Left forelimb (tissue), 1 donor: ENCODE results near the gene TBC1D22A.

Source experiments
- DNase-seq: peaks from one replicate; pipeline ENCODE4 v3.0.0-alpha.2; 2018; ENCODE audit warnings: low spot score

Gene TBC1D22A

DNA sequence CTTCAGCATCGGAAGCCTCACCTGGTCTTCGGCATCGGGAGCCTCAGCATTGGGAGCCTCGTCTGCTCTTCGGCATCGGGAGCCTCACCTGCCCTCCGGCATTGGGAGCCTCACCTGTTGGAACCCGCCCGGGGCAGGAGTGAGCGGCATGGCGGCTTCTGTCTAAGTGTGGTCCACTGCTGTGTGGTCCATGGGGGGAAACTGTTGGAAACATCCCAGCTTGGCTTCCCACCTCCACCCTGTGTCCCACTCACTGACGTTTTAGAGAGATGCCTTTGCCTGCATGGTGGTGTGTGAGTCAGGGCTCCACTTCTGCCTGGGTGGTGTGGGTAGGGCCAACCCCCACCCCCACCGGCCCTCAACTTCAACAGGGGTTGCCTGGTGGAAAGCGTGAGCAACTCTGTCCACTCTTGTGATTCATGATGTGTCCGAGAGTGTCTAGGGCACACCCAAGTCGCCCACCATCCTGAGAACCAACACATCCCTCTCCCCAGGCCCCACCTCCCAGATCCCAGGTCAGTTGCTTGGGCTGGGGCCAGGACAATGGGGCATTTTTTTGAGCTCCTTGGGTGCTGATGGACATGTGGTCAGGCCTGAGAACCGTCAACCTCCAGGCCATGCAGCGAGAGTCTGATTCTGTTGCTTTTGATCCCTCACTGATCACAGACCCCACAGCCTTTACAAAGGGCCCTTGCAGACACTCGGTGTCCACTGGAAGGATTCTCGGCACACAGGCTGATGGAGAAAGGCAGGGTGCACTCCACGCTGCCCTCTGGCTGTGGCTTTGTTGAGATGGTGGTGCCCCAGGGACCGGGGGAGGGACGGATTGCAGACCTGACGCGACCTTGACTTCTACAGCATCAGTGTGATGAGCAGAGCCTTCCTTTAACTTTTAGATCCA, 406.7 kb downstream of the TBC1D22A start:
- peak; percentile 26 for DNase-seq

DNA sequence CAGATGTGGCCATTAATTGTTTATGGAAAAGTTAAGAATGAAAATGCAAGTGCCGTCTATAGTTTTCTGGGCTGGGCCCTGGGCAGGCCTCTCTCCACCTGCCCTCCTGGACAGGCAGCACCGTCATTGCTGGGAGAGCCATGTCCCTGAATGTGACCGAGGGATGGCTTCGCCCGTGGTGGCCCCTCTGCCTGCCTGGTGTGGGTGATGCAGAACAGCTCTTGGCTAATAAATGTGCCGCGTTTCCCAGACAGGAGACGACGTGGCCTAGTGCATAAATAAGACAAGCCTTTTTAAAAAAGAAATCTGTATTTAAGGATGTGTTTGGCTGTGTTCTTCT, 407.3 kb downstream of the TBC1D22A start:
- peak; percentile 54 for DNase-seq

DNA sequence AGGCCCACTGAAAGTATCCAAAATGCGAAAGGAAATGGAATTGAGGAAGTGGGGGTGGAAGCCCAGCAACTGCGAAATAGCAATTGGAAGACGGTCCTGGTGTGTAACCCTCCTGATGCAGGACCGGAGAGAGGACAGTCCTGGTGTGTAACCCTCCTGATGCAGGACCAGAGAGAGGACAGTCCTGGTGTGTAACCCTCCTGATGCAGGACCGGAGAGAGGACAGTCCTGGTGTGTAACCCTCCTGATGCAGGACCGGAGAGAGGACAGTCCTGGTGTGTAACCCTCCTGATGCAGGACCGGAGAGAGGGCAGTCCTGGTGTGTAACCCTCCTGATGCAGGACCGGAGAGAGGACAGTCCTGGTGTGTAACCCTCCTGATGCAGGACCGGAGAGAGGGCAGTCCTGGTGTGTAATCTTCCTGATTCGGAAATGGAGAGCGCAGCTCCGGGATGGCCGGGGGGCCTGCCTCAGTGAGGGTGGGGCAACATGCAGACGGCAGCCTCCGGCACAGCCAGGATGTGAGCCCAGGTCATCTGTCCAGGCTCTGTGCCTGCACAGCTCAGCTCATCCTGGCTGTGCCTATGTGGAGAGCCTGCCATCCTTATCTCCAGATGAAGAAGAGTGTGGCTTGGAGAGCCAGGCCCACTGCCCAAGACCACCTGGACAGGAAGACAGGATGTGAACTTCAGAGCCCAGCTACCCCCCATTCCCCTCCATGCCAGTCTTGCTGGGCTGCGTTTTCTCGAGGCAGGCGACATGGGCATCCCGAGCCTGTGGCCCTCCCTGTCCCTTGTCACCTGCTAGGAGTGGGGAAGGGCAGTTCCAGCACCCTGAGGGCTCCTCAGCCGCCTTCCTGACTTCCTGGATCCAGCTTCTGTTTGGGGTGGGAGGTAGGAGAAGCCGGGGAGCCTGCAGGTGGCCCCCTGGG, 408.3 kb downstream of the TBC1D22A start:
- DNase-seq, result peak; percentile 42

DNA sequence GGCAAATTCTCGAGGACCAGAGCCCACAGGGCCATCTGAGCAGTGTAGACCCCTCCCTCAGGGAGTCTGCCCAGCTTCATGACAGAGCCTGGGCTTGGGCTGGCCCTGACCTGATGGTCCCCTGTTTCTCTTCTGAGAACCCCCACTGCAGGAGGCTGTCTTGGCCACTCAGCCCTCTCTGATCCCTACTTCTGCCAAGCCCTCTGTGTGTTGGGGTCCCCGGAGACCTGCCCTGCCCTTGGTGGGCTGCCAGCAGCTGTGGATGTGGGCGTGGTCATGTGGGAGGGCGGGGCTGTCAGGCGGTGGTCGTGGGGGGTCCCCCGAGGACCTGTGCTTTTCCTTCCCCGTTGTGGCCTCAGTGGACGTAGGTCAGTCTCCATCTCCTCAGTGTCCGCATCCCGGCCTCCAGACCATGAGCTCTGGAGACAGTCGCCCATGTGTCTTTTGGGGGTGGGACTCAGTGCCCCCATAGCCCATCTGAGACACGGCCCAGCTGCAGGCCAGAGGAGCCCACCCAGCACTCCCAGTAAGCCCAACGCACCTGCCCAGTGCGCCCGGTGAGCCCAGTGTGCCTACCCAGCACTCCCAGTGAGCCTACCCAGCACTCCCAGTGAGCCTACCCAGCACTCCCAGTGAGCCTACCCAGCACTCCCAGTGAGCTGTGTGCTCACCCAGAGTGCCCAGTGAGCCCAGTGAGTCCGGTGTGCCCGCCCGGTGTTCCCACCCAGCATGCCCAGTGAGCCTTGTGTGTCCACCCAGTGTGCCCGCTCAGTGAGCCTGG, 409.2 kb downstream of the TBC1D22A start:
- DNase-seq, result peak; percentile 49

- DNase-seq, result peak; percentile 47
Observed at GRCh38 chr22:47172771-47173534, 410.5 kb downstream of the TBC1D22A start.

DNA sequence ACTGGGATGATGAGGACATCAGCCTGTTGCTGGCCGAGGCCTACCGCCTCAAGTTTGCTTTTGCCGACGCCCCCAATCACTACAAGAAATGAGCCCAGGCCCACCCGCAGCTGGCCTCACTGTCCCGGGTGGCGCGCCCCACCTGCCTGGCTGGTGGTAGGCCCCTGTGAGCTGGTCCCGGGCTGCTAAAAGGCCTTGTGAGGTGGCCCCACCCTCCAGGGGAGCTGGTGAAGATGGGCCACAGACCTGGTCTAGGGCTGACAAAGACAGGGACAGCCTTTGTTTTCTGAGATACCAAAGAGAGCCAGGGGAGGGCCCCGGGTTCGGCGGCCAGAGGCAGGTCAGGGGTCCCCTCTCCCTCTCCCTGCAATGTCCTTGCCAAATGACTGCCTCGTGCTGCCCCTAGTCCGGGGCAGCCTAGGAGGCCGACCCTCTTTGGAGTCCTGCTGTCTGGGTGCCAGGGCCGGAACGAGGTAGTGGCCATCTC, 411.1 kb downstream of the TBC1D22A start:
- peak; percentile 59 for DNase-seq

- DNase-seq, result peak; percentile 65
Observed at GRCh38 chr22:47174096-47174495, 411.6 kb downstream of the TBC1D22A start.

DNA sequence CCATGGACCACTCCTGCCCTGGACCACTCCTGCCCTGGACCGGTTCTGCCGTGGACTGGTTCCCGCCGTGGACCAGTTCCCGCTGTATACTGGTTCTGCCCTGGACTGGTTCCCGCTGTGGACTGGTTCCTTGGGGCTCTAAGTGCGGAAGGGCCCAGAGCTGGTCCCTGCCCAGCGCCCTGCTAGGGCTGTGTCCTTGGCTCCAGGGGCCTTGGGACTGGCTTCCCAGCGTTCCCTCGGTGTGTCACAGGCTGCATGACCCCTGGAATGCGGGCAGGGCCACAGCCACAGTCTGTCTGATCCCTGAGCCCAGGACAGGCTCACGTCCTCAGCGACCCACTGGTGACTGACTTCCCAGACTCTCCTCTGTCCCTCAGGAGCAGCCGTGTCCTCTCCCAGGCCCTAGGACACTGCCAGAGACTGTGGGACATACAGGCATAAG, 412.2 kb downstream of the TBC1D22A start:
- peak; percentile 55 for DNase-seq

DNA sequence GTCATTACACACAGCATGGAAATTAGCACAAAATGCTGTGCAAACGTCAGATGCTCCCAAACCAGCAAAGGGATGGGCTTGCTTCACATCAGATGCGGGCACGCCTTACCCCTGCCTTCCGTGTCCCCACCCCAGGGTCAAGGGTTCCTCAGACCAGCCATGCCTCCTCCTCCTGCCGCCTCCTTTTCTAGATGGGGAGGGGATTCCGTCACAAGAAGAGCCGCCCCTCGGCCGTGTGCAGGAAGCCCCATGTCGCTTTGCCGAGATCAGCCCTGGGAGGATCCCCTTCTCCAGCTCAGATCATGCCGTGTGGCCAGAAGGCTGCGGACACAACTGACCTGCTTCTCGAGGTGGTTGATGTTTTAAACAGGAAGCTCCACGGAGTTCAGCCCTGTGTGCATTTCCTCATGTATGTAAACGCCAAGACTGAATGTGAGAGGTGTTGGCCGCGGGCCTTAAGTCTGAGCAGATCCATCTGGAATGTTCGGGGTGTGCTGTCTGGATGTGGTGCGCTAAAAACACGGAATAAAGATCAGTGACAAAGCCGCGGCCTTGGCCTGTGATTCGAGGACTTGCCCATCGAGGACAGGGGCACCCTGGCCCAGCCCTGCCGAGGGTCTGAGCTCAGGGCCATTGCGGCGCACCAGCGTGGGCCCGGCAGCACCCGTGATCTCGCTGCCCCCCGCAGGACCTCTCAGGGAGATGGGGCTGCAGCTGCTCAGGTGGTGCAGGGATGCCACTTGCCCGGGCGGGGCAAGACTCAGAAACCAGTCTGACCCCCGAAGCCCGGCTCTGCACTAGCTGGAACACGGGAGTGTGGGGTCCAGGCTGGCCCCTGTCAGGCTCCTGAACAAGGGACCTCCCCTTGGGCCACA, 412.9 kb downstream of the TBC1D22A start:
- peak; percentile 74 for DNase-seq

DNA sequence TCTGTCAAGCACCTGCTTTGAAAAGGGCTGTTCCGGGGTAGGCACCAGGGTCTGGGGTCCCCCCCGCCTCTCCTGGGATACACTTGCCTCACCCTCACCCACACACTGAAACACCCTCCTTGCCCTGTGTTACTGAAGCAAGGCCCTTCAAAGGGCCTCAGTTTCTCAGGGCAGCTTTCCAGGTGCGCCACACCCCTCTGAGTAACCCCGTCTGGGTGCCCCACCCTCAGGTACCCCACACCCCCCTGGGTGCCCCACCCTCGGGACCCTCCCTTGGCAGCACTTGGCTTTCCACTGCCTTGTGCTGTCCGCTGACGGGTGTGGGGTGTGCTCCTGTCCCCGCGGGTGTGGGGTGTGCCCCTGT, 413.6 kb downstream of the TBC1D22A start:
- peak; percentile 65 for DNase-seq

GRCh38 chr22:47176573-47177333, 414.3 kb downstream of the TBC1D22A start:
- DNase-seq, result peak; percentile 63

DNA sequence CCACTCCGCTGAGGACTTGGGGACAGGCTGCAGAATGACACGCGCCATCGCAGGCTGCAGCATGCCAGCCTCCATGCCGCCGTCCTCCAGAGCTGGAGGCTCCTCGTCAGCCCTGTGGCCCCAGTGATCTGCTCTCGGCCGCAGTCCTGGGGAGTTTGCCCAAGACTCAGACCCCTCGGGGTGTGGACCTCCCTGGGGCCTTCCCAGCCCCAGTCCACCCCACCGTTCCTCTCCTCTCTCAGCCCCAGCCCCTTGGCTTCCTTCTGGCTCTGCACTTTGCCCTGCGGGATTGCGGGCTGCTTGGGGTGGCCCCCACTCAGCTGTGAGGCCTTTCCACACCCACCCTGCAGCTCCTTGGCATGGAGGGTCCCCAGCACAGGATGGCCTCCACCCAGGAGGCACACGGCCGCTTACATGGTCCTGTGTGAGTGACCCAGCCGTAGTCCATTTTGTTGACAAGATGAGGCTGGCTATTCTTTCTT, 414.9 kb downstream of the TBC1D22A start:
- DNase-seq, result peak; percentile 47

DNA sequence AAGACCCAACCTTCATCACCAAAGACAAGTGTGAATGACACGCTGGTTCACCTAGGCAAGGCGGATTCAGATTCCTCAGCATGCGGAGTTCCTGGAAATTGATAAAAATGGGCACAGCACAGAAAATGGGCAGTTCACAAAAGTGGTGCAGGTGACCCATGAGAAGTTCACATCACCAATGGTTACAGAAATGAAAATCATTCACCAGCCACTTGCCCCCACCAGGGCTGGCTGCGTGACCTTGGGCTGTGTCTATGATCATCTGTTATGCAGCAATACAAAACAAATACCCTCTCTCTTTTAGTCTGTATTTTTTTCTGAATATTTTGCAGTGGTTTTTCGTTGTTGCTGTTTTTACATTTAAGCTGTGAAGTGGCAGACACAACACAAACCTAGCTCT, 415.9 kb downstream of the TBC1D22A start:
- DNase-seq, result peak; percentile 14

DNA sequence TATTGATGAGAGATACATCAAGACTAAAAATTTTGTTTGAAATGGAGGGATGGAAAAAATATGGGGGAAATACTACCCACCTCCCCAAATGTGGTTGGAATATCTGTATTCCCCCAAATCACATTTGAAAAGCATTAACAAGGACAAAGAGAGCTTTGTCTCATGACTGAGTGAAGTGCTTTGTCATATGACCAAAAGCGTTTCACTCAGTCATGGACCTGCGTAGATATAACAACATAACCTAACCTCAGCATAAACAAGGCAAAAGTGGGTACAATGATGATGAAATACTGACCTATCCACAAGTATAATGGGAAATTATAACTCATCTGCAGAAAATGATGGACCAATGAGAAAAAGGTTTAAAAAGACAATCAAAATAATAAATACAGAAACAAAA, 418.3 kb downstream of the TBC1D22A start:
- no peak for DNase-seq

GRCh38 chr22:47187176-47187957, 424.9 kb downstream of the TBC1D22A start:
- peak; percentile 23 for DNase-seq

DNA sequence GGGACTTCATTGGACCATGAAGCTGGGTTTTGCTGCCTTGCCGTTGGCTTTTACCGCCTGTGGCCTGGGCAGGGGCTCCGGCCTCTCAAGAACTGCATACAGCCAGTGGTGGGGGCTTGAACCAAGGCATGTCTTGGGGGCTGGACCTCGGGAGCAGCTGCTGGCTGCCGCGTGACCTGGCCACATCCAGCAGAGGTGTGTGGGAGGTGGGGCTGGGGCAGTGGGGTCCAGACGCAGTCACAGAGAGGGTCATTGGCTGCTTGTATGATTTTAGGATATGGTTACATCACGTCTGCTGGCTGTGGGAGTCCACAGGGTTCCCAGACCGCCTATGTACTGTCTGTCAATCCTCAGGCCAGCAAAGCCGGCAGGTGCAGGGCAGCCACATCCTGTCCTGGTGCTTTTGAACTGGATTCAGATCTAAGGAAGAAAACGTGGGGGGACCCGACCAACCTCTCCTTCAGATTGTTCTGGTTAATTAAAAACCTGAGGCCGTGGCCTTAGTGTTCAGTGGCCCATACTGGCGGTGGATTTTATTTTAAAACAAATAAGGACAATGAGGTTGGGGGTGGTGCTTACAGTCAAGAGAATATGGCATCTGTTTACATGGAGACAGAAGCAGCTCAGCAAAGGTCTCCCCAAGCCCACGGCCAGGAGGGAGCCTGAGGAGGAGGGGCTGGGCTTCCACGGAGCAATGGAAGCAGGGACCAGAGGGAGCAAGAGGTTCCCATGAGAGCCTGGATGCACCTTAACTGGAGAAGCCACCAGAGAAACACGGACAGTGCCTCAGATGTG, 426.0 kb downstream of the TBC1D22A start:
- peak; percentile 56 for DNase-seq
